Fibroblast of skin of scalp (primary cell): Measurements from ENCODE around the gene BET1L. TPM values are rescaled to one million over a fixed set of nuclear protein-coding genes. Genes with fewer than 3 reads are reported as not detected.
"Not testable (repeated sequence)": the region's sequence is repeated elsewhere in the genome, so short reads cannot be mapped to it uniquely, and the experiment has no call there.

ENCODE experiments used
- DNase-seq: peaks from one replicate; pipeline ENCODE4 v3.0.0-alpha.2; 2013
- polyA plus RNA-seq, 2 experiments: library from polyadenylated mRNA; unstranded; fragments of 120-200 nt; gene quantifications; one replicate each; pipeline ENCODE4 v1.2.1, GENCODE V29; 2013; ENCODE audit not compliant: insufficient read length in 2 of 2

BET1L gene
- 65.8 TPM for polyA plus RNA-seq (2013, experiment 1 of 2; ENCODE audit: insufficient read length)
- 63.6 TPM for polyA plus RNA-seq (2013, experiment 2 of 2; ENCODE audit: insufficient read length)

- peak; percentile 99 for DNase-seq
Observed at GRCh38 chr11:207208-207862, at the start of gene BET1L, which contains the start of gene RIC8A. Gene BET1L, minus strand, starts transcription at chr11:207399. Its CDS starts 78 bp downstream, at chr11:207321. Gene RIC8A, plus strand, starts transcription at chr11:207708. Its CDS starts 1,147 bp downstream, at chr11:208855.

GRCh38 chr11:255816-256215 lies 48.6 kb upstream of the BET1L start:
- no peak for DNase-seq

- peak; percentile 48 for DNase-seq
Observed at GRCh38 chr11:255176-255575, 48.0 kb upstream of the BET1L start.

GRCh38 chr11:253886-254270 lies 46.7 kb upstream of the BET1L start:
- DNase-seq = no peak

- DNase-seq = no peak
Observed at GRCh38 chr11:253160-253885, 46.1 kb upstream of the BET1L start.

GRCh38 chr11:252666-253065 lies 45.5 kb upstream of the BET1L start:
- no peak for DNase-seq

GRCh38 chr11:251550-251949 lies 44.4 kb upstream of the BET1L start:
- DNase-seq = no peak

GRCh38 chr11:250740-251299 lies 43.6 kb upstream of the BET1L start:
- DNase-seq = peak; percentile 56

- DNase-seq = no peak
Observed at GRCh38 chr11:250274-250673, 43.1 kb upstream of the BET1L start.

- DNase-seq = no peak
Observed at GRCh38 chr11:249062-249461, 41.9 kb upstream of the BET1L start.

- no peak for DNase-seq
Observed at GRCh38 chr11:244376-244775, 37.2 kb upstream of the BET1L start.

GRCh38 chr11:241634-242033 lies 34.4 kb upstream of the BET1L start:
- DNase-seq = no peak

GRCh38 chr11:240315-240714 lies 33.1 kb upstream of the BET1L start:
- DNase-seq = no peak

- not testable (repeated sequence) for DNase-seq
Observed at GRCh38 chr11:238346-238745, 31.1 kb upstream of the BET1L start.

- peak; percentile 83 for DNase-seq
Observed at GRCh38 chr11:236774-237767, 29.9 kb upstream of the BET1L start, which contains the start of gene PSMD13. Gene PSMD13, plus strand, starts transcription at chr11:236976. Its CDS starts 74 bp downstream, at chr11:237050.

- peak; percentile 84 for DNase-seq
Observed at GRCh38 chr11:235997-236773, 29.0 kb upstream of the BET1L start, which contains the start of gene SIRT3. Gene SIRT3, minus strand, starts transcription at chr11:236342. Its CDS starts 14 bp downstream, at chr11:236328.

GRCh38 chr11:235609-235996 lies 28.4 kb upstream of the BET1L start:
- no peak for DNase-seq

- no peak for DNase-seq
Observed at GRCh38 chr11:235180-235579, 28.0 kb upstream of the BET1L start.

GRCh38 chr11:232783-233565 lies 25.8 kb upstream of the BET1L start:
- DNase-seq = no peak

- no peak for DNase-seq
Observed at GRCh38 chr11:230431-230830, 23.2 kb upstream of the BET1L start.
